ENCODE measurements around the gene PDE9A.

DNA sequence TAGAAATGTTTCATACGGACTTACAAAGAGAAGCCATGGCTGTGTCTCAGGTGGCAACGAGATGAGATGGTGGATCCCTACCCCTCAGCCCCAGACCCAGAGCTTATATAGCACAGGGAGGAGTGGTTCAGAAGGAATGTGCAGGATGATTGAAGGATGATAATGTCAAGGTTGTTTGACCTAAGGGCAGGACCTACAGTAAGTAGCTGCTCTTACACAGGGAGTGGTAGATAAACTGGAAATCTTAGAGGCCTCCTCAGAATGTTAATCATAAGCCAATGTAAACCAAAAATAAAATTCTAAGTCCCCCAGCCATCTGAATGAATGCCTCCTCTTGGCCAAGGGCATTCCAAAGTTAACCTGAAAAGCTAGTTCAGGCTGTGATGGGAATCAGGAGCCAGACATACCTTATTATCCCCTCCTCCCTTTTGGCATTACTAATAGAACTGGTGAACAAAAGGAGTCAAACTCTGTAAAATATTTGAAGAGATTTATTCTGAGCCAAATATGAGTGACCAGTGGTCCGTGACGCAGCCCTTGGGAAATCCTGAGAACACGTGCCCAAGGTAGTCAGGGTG, 45.8 kb upstream of the PDE9A start:
- TF ChIP-seq, protein P1, sequence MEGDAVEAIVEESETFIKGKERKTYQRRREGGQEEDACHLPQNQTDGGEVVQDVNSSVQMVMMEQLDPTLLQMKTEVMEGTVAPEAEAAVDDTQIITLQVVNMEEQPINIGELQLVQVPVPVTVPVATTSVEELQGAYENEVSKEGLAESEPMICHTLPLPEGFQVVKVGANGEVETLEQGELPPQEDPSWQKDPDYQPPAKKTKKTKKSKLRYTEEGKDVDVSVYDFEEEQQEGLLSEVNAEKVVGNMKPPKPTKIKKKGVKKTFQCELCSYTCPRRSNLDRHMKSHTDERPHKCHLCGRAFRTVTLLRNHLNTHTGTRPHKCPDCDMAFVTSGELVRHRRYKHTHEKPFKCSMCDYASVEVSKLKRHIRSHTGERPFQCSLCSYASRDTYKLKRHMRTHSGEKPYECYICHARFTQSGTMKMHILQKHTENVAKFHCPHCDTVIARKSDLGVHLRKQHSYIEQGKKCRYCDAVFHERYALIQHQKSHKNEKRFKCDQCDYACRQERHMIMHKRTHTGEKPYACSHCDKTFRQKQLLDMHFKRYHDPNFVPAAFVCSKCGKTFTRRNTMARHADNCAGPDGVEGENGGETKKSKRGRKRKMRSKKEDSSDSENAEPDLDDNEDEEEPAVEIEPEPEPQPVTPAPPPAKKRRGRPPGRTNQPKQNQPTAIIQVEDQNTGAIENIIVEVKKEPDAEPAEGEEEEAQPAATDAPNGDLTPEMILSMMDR (IDR thresholded peaks at IDR 0.05; ENCODE audit: extremely low read depth in 1 of 2, insufficient read depth in 1 of 2, low read depth in 1 of 2, low read length in 2 of 2) = no peak
- TF ChIP-seq POLR2A (IDR thresholded peaks at IDR 0.05; ENCODE audit: low read depth, low read length) (no peak), POLR2AphosphoS5 (IDR thresholded peaks at IDR 0.05; ENCODE audit: insufficient read depth, low read depth, low read length) (no peak), EZH2 (IDR thresholded peaks at IDR 0.05; ENCODE audit: borderline replicate concordance, low read depth, low read length, severe bottlenecking) (no peak), GATA2 (IDR thresholded peaks at IDR 0.05; ENCODE audit: insufficient read depth, insufficient read length, low read depth, low read length) (no peak)
- TF ChIP-seq, protein P2, sequence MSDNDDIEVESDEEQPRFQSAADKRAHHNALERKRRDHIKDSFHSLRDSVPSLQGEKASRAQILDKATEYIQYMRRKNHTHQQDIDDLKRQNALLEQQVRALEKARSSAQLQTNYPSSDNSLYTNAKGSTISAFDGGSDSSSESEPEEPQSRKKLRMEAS (IDR thresholded peaks at IDR 0.05; ENCODE audit: insufficient read depth, insufficient read length) = no peak
